ENCODE measurements around the gene REXO1.

- TF ChIP-seq CTCF (IDR thresholded peaks at IDR 0.05; ENCODE audit: borderline replicate concordance, extremely low read depth, low read length, poor library complexity, severe bottlenecking) (no peak), EZH2 (IDR thresholded peaks at IDR 0.05; ENCODE audit: borderline replicate concordance, low read depth, low read length, severe bottlenecking) (no peak)
Measured at GRCh38 chr19:1819341-1820255, 28.7 kb downstream of the REXO1 start.
